NCI-H2227 (cell line): ENCODE data around the gene HCN4.
"Not testable (repeated sequence)": the region's sequence is repeated elsewhere in the genome, so short reads cannot be mapped to it uniquely, and the experiment has no call there.

ENCODE experiments used
- DNase-seq: peaks from one replicate; lab custom pipeline; 2025; ENCODE audit not compliant: unreplicated experiment; lab: John Stamatoyannopoulos, UW

HCN4 gene

GRCh38 chr15:73326157-73326556 is 42.6 kb downstream of the HCN4 start:
- DNase-seq, result no peak

GRCh38 chr15:73325191-73325861 is 43.4 kb downstream of the HCN4 start:
- DNase-seq, result no peak

- DNase-seq, result no peak
Measured at GRCh38 chr15:73324496-73325170, 44.1 kb downstream of the HCN4 start.

DNA sequence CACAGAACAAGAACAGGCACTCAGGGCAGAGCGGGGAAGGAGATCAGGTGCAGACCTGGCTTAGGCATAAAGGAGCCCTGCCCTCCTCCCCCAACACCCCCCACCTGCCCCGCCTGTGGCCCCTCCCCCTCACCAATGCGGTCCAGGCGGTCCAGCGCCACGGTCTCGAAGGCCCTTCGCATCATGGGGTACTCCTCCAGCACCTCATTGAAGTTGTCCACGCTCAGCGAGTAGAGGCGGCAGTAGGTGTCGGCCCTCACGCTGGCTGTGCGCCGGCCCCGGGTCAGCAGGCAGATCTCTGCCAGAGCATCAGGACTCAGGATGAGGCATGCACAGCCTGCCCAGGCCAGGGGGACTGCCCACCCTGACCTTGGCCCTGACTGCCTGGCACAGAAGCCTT is 44.8 kb downstream of the HCN4 start:
- no peak for DNase-seq

DNA sequence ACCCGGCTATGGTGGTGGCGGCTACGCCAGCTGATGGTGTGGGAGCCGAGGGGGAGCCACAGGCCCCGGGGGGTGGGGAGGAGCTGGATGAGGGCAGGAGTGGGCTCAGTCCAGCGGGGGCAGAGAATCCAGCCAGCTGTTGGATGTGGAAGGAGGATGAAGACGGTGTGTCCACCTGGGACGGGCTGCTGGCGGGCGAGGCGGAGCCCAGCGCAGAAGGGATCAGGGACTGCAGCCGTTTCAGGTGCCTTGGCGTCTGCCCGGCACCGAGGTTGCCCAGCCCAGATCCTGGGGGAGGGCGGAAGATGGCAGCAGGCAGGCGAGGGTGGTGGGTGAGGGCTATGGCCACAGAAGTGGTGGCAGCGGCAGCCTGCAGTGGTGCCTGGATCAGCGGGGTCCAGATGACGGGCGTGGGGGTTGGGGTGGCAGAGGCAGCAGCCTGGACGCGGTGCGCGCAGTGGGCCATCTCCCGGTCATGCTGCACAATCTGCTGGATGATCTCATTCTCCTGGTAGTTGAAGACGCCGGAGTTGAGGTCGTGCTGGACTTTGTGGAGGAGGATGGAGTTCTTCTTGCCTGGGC is 45.3 kb downstream of the HCN4 start:
- no peak for DNase-seq

DNA sequence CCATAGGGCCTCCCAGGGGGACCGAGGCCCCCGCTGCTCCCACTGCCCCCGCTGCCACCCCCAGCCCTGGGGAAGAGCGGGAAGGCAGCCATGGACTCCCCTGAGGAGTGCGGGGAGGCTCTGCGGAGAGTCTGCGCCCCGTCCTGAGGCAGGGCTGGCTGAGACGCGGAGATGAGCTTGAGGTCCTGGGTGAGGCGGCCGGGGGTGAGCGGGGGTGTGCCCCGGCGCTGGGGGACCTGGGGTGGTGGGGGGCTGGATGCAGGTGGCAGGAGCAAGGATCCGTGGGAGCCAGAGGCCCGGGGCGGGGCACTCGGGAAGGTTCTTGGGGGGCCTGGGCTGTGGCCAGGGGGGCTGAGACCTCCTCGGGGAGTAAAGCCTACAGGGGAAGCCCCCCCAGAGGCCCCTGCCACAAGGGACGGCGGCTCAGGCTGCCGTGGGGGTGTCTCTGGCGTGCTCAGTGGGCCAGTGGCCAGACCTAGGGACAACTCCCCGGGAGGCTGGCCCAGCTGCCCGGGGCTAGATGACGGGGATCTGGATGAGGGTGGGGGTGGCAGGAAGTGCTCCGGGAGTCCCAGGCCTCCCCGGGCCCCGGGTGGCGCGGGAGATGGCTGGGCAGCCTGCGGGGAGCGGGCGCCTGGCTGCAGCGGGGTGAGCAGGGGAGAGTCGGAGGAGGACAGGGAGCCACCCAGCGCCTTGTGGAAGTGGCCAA is 45.9 kb downstream of the HCN4 start:
- DNase-seq, result no peak

DNA sequence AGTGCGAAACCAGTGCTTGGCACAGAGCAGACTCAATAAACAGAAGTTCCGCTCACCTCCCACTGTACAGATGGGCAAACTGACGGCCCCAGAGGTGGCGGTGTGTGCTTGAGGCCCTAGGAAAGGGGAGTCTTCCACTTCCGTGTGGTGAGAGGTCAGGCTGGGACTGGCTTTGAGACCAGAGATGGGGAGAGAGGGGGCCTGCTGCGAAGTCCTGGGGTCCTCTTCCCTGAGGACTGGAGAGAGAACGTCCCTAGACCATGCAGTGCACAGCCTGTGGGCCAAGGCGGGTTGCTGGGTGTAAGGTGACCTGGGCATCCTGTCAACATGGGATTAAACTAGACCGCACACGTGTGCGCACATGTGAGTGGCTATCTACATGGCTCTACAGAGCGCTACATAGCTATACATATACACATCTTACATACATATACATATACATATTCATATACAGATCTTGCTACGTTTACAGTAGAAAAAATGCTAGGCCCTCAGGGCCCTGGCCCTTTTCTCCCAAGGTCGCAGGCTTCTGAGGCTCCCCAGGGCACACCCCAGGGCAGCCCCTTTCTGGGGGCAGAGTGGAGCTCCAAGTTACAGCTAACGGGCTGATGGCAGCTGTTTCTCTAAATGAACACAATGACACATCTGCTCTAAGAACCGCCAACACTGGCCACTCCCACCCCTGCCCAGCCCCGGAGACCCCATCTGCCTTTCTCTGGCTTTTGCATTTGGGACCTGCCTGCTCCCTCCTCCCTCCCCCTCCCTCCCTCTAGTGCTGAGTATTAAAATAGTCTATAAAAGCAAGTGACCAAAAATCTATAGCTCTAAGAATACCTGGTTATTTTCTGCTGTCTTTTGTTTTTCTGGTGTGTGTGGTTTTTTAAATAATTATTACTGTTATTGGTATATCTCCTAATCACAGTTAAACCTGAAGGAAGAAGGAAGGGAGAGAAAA is 47.0 kb downstream of the HCN4 start:
- DNase-seq, result peak; percentile 7

DNA sequence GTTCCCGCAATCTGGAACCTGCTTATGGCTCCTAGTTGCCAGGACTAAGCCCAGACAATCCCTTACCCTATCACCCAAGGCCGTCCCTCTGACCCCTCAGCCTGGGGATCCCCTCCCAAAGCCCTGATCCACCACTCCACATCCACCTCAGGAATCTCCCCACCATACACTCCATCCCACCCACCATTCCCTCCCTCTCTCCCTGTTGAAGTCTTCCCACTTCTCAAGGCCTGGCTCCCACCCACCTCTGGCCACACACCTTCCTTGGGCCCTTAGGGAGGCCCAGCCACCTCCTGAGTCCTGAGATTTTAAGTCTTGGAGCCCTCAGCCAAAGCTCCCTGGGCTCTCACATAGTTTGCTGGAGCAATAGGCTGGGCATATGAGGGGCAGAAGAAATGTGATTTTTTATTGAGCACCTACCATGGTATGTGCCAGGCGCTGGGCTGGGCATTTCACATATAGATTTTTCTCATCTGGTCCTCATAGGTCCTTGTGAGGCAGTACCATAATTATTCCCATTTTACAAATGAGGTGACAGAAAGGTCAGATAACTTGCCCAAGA is 48.1 kb downstream of the HCN4 start:
- no peak for DNase-seq

DNA sequence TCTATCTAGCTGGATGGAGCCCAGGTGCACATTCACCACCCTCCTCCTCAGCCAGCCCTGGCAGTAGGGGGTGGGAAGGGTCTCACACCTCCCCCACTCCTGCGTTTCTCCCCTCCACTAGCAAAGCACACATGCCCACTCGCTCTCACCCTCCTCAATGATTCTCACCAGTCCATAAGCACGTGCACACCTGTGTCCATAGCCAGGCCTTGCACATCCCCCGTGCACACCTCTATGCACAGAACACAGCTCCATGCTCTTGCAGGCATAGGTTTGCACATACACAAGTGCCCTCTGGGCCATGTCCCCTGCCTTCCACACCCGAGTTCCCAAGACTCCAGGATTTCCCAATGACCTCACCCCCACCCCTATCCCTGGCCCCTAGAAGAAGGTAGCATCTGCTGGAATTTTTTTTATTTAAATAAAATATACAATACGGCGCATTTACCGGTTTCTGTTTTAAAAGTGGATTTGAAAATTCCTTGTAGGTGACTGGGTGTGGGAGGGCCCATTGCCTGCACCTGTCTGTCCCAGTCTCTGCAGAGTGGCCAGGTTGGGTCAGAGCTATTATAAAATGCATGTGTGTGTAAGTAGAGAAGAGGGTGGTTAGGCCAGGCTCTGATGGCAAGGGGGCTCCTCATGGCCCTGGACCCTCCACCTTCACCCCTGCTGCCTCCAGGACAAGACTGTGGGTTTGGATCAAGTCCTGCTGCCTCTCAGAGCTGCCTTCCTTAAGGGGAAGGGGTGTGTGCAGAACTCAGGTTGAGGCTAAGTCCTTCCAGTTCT is 49.1 kb downstream of the HCN4 start:
- no peak for DNase-seq

GRCh38 chr15:73318463-73319351 is 50.1 kb downstream of the HCN4 start:
- DNase-seq, result peak; percentile 64

DNA sequence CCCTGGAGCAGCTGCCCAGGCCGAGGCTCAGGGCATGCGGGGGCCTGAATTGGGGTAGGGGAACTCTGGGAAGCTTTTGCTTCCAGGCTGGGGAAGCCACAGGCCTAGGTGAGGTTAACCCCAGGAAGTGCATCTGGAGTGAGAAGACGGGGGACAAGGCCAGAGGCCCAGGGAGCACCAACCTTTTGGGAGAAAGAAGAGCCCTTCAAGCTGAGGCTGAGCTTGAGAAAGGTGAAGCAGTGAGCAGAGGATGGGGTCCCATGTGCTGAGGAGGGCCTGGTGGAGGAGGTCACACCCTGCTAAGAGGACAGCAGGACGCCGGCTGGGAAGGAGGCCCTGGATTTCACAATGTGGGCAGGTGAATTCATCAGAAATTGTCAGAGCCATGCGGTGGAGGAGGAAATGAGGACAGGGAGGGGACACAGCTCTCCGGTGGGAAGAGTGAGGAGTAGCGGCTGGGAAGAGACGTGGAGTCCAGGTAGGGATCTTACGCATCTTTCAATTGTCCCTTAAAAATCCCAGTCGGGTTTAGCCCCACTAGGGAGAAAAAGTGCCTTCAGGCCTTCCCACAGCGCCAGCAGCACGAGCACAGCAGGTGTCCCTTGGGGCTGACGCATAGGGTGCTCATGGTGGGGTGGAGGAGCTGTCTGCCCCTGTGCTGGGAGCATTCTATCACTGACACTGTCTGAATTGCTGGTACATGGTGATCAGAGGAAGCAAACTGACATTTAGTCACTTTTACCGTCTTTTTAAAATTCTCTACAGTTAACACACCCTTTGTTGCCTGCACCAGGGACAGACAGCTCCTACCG is 50.9 kb downstream of the HCN4 start:
- no peak for DNase-seq

DNA sequence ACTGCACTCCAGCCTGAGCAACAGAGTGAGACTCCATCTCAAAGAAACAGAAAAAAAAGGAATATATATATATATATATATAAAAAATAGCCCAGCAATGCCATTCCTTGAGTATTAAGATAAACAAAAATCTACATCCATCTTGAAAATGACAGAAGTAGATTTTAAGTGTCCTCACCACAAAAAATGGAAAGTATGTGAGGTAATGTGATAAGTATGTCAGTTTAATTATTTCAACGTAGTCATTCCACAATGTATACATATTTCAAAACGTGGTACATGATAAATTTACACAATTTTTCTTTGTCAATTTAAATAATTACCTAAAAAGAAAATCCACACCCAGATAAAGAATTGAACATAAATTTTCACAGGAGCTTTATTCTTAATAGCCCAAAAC is 54.9 kb downstream of the HCN4 start:
- DNase-seq, result no peak

GRCh38 chr15:73308305-73308704 is 60.5 kb downstream of the HCN4 start:
- DNase-seq, result peak; percentile 26

- DNase-seq, result peak; percentile 75
Measured at GRCh38 chr15:73305331-73306211, 63.2 kb downstream of the HCN4 start.

GRCh38 chr15:73303636-73304035 is 65.1 kb downstream of the HCN4 start:
- DNase-seq, result no peak

- DNase-seq, result not testable (repeated sequence)
Measured at GRCh38 chr15:73300286-73300685, 68.5 kb downstream of the HCN4 start.
